ENCODE measurements around the gene OXCT1. TPM values are rescaled to one million over a fixed set of nuclear protein-coding genes. Genes with fewer than 3 reads are reported as not detected.

OXCT1 gene
- polyA plus RNA-seq, 2 of the 4 experiments (the other 2 are of a cell fraction): 2.6 to 3.0 TPM

GRCh38 chr5:41877408-41877807 is 7.2 kb upstream of the OXCT1 start:
- 9% methylated on average over 1 of the region's 1 CpG for WGBS (ENCODE audit: missing lambda C conversion rate)
- Histone ChIP-seq H3K9me3 (no peaks in the 10 kb centered on the region), H3K4me3 (no peak overlapping the region), H3K27ac (no peak overlapping the region), H3K4me1 (no peaks in the 10 kb centered on the region), H3K4me2 (no peak overlapping the region)
- POLR2A ChIA-PET: no interaction called here
- ATAC-seq (no peak), DNase-seq (ENCODE audit: low read depth in 1 of 2, low spot score in 1 of 2) (no peak), FAIRE-seq (no peak)
- TF ChIP-seq MAX (IDR thresholded peaks at IDR 0.05) (no peak), HOXB13 (CRISPR knock-in tag; IDR thresholded peaks at IDR 0.05; ENCODE audit: low read depth) (no peak), CBX8 (IDR thresholded peaks at IDR 0.05) (no peak), HEYL (CRISPR knock-in tag; IDR thresholded peaks at IDR 0.05) (no peak), TFCP2L1 (CRISPR knock-in tag; IDR thresholded peaks at IDR 0.05) (no peak)
- CTCF ChIA-PET: interaction anchor here (2.3 kb wide), 1 partner anchor 21 kb away, joined by 7 read pairs; no protein-coding TSS in a partner anchor

GRCh38 chr5:41876678-41877077 is 6.5 kb upstream of the OXCT1 start:
- ATAC-seq: no peak
- ChIA-PET POLR2A (no interaction called here), CTCF (interaction anchor here (2.3 kb wide), 1 partner anchor 21 kb away, joined by 7 read pairs; no protein-coding TSS in a partner anchor)
- TF ChIP-seq MAFK (IDR thresholded peaks at IDR 0.05; ENCODE audit: partially characterized antibody) (no peak), HDAC2 (IDR thresholded peaks at IDR 0.05) (no peak), RCOR1 (IDR thresholded peaks at IDR 0.05; ENCODE audit: low read depth, low read length) (no peak), TP53 (CRISPR knock-in tag; IDR thresholded peaks at IDR 0.05) (no peak), JUNB (IDR thresholded peaks at IDR 0.05) (no peak), NPAS2 (CRISPR knock-in tag; IDR thresholded peaks at IDR 0.05; ENCODE audit: borderline replicate concordance) (no peak), CBX8 (IDR thresholded peaks at IDR 0.05) (no peak), HES2 (IDR thresholded peaks at IDR 0.05) (no peak), RNF2 (IDR thresholded peaks at IDR 0.05; ENCODE audit: borderline replicate concordance, low read depth) (no peak), FOSL2 (IDR thresholded peaks at IDR 0.05) (no peak), FOSL2 (CRISPR knock-in tag; IDR thresholded peaks at IDR 0.05) (no peak), ZSCAN20 (CRISPR knock-in tag; IDR thresholded peaks at IDR 0.05) (no peak), CHD4 (IDR thresholded peaks at IDR 0.05; ENCODE audit: borderline replicate concordance) (no peak), NR3C1 (IDR thresholded peaks at IDR 0.05) (no peak), KDM5A (IDR thresholded peaks at IDR 0.05) (no peak), USF2 (IDR thresholded peaks at IDR 0.05) (no peak), CBX2 (IDR thresholded peaks at IDR 0.05; ENCODE audit: borderline replicate concordance, low read depth) (no peak), EHF (CRISPR knock-in tag; IDR thresholded peaks at IDR 0.05) (no peak)
- 4% methylated on average over 2 of the region's 2 CpGs for WGBS (ENCODE audit: missing lambda C conversion rate)
- Histone ChIP-seq H3K9me3 (no peaks in the 10 kb centered on the region), H3K27ac (no peak overlapping the region), H3K4me2 (no peak overlapping the region), H3K4me3 (no peak overlapping the region), H3K4me1 (no peaks in the 10 kb centered on the region)
- no peak for DNase-seq (ENCODE audit: low read depth in 1 of 2, low spot score in 1 of 2)
- FAIRE-seq: no peak

- no peak for ATAC-seq
- CTCF ChIA-PET: no interaction called here
- no peak for FAIRE-seq
- Histone ChIP-seq H3K4me2 (no peak overlapping the region), H3K9me3 (no peaks in the 10 kb centered on the region), H3K4me3 (no peak overlapping the region), H3K27ac (no peak overlapping the region), H3K4me1 (peaks cover 5% of the 10 kb centered on the region)
- DNase-seq (ENCODE audit: low read depth in 1 of 2, low spot score in 1 of 2): no peak
- POLR2A ChIA-PET: no interaction called here
- TF ChIP-seq HMGXB4 (CRISPR knock-in tag; IDR thresholded peaks at IDR 0.05; ENCODE audit: borderline replicate concordance): no peak
- TF ChIP-seq TP53 (CRISPR knock-in tag; IDR thresholded peaks at IDR 0.05): no peak
- TF ChIP-seq HOXB5 (CRISPR knock-in tag; IDR thresholded peaks at IDR 0.05): no peak
- no peak for TF ChIP-seq MYC (IDR thresholded peaks at IDR 0.05; ENCODE audit: borderline replicate concordance, low read length)
- TF ChIP-seq FOSL2 (IDR thresholded peaks at IDR 0.05): no peak
- TF ChIP-seq FOSL2 (CRISPR knock-in tag; IDR thresholded peaks at IDR 0.05): no peak
- no peak for TF ChIP-seq NPAS2 (CRISPR knock-in tag; IDR thresholded peaks at IDR 0.05; ENCODE audit: borderline replicate concordance)
- no peak for TF ChIP-seq PHF8 (IDR thresholded peaks at IDR 0.05; ENCODE audit: borderline replicate concordance, low read depth)
- TF ChIP-seq FOSB (CRISPR knock-in tag; IDR thresholded peaks at IDR 0.05): no peak
- no peak for TF ChIP-seq FOXS1 (CRISPR knock-in tag; IDR thresholded peaks at IDR 0.05)
- no peak for TF ChIP-seq REST (IDR thresholded peaks at IDR 0.05)
Measured at GRCh38 chr5:41875121-41875520, 4.9 kb upstream of the OXCT1 start.
